IPS DF 6.9 (cell line): ENCODE measurements around the gene SERTM2.

Source experiments
- DNase-seq: peaks from one replicate; pipeline ENCODE4 v3.0.0-alpha.2; 2013; ENCODE audit warnings: low read depth, low spot score
- H3K27ac ChIP-seq: one replicate; pipeline ENCODE4 v1.5.1; 2013; ENCODE audit warnings: low read length, control low read depth
- H3K27me3 ChIP-seq: 2 replicates; pipeline ENCODE4 v1.6.1; 2013; ENCODE audit warnings: mild to moderate bottlenecking, low read length; ENCODE audit not compliant: control insufficient read depth, insufficient read depth
- H3K36me3 ChIP-seq: 2 replicates; pipeline ENCODE4 v1.6.1; 2013; ENCODE audit warnings: low read length; ENCODE audit not compliant: control insufficient read depth, insufficient read depth
- H3K4me1 ChIP-seq: 2 replicates; pipeline ENCODE4 v1.6.1; 2013; ENCODE audit warnings: low read length; ENCODE audit not compliant: control insufficient read depth, insufficient read depth
- H3K4me3 ChIP-seq: 2 replicates; pipeline ENCODE4 v1.5.1; 2013; ENCODE audit warnings: mild to moderate bottlenecking, low read length
- H3K9me3 ChIP-seq: 2 replicates; pipeline ENCODE4 v1.6.1; 2013; ENCODE audit warnings: low read length, inconsistent platforms; ENCODE audit not compliant: control insufficient read depth, insufficient read depth
- WGBS: extraction: QIAGEN DNeasy Blood & Tissue Kit; methylation state at CpG from one replicate; pipeline ENCODE4 v1.1.7; 2013; ENCODE audit warnings: mixed read lengths, missing lambda C conversion rate; ENCODE audit not compliant: insufficient read length, insufficient coverage; 5-methylcytosine and 5-hydroxymethylcytosine counted together

Gene SERTM2

DNA sequence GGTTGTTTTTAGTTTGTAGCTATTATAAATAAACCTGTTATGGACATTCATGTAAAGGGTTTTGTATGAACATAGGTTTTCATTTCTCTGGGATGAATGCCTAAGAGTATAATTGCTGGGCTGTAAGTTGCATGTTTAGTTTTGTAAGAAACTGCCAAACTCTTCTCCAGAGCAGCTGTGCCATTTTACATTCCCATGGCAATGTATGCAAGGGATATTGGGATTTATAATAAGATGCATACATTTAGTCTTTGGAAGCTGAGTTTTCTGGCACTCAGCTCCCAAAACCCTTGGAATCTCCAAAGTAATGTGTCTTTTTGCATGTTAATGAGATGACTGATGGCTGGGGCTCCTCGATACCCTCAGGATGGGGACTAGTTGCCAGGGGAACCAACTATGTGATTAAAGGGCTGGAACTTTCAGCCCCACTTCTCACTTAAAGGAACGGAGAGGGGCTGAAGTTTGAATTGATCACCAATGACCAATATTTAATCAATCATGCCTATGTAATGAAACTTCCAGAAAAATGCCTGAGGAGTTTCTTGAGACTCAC is 44.0 kb downstream of the SERTM2 start:
- DNase-seq, result no peak
- Histone ChIP-seq H3K36me3 (no peaks in the 10 kb centered on the region), H3K9me3 (no peaks in the 10 kb centered on the region), H3K4me3 (no peak overlapping the region), H3K27me3 (no peaks in the 10 kb centered on the region), H3K27ac (no peak overlapping the region), H3K4me1 (peaks cover 2% of the 10 kb centered on the region; the same call in 1 of the 2 replicates)
- no CpG with 5 or more reads among the region's 2 CpGs for WGBS

DNA sequence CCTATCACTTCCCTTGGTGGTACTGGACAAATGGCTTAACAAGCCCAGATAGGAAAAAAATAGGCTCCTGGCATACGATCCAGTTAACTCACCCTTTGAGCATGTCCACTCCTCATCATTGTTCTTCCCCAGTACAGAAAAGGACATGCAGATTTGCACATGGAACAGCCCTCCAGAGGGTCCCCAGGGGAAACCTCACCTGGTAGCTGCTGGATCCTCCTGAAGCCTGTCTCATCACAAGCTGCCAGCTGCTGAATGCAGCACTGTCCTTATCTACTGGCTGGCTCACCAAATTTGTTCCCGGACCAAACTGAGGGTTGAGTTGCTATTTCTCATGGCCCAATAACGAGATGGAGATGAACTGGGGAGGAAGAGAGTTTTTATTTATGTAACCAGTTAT is 49.4 kb downstream of the SERTM2 start:
- Histone ChIP-seq H3K9me3 (no peaks in the 10 kb centered on the region), H3K27me3 (no peaks in the 10 kb centered on the region), H3K27ac (no peak overlapping the region), H3K36me3 (no peaks in the 10 kb centered on the region), H3K4me1 (peaks cover 2% of the 10 kb centered on the region; the same call in 1 of the 2 replicates), H3K4me3 (no peak overlapping the region)
- no CpG with 5 or more reads among the region's 3 CpGs for WGBS
- DNase-seq, result no peak

GRCh38 chrX:111561851-111562250 is 50.4 kb downstream of the SERTM2 start:
- WGBS, result no CpG with 5 or more reads among the region's 1 CpG
- no peak for DNase-seq

GRCh38 chrX:111567542-111568255 is 56.3 kb downstream of the SERTM2 start:
- Histone ChIP-seq H3K4me1 (no peaks in the 10 kb centered on the region), H3K36me3 (no peaks in the 10 kb centered on the region), H3K27me3 (no peaks in the 10 kb centered on the region), H3K4me3 (no peak overlapping the region), H3K9me3 (no peaks in the 10 kb centered on the region), H3K27ac (no peak overlapping the region)
- WGBS, result no CpG with 5 or more reads among the region's 6 CpGs
- DNase-seq, result no peak

More at GRCh38 chrX:111561851-111562250, 50.4 kb downstream of the SERTM2 start:
- H3K4me1 ChIP-seq, result no peaks in the 10 kb centered on the region
- H3K27me3 ChIP-seq, result no peaks in the 10 kb centered on the region
- no peaks in the 10 kb centered on the region for H3K9me3 ChIP-seq
- H3K27ac ChIP-seq, result no peak overlapping the region
- H3K36me3 ChIP-seq, result no peaks in the 10 kb centered on the region
- H3K4me3 ChIP-seq, result no peak overlapping the region

DNA sequence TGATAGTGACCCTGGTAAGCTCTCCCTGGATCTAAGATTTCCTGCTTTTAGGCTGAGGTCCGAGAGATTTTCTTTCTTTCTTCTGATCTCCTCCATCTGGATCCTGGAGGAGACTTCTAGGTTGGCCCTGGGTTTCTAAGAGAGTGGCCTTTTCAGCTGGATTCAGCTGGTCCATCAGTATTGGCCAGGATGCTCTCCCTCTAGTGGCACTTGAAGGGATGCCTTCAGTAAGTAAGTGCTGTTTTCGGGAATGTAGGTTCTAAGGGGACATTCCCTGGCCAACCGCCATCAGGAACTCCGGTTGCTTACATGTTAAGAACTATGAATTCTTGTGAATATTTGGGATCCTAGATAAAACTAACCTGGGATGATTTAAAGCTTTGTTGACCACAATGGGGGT is 56.9 kb downstream of the SERTM2 start:
- Histone ChIP-seq H3K4me1 (no peaks in the 10 kb centered on the region), H3K27me3 (no peaks in the 10 kb centered on the region), H3K36me3 (no peaks in the 10 kb centered on the region), H3K4me3 (no peak overlapping the region), H3K9me3 (no peaks in the 10 kb centered on the region), H3K27ac (no peak overlapping the region)
- DNase-seq, result no peak
- no CpG with 5 or more reads among the region's 4 CpGs for WGBS

GRCh38 chrX:111568817-111569216 is 57.4 kb downstream of the SERTM2 start:
- Histone ChIP-seq H3K4me1 (no peaks in the 10 kb centered on the region), H3K4me3 (no peak overlapping the region), H3K27ac (no peak overlapping the region), H3K27me3 (no peaks in the 10 kb centered on the region), H3K9me3 (no peaks in the 10 kb centered on the region), H3K36me3 (no peaks in the 10 kb centered on the region)
- no CpG with 5 or more reads among the region's 1 CpG for WGBS
- no peak for DNase-seq
